ENCODE results near the gene CIRBP.

CIRBP gene

GRCh38 chr19:1269478-1270212 lies 513 bp downstream of the CIRBP start:
- DNase-seq: no peak

GRCh38 chr19:1270213-1270853 lies 1.2 kb downstream of the CIRBP start:
- no peak for DNase-seq

- no peak for DNase-seq
These were observed 1.9 kb downstream of the CIRBP start for GRCh38 chr19:1270854-1271527.

GRCh38 chr19:1271528-1272422 lies 2.6 kb downstream of the CIRBP start:
- no peak for DNase-seq

- DNase-seq: no peak
These were observed 3.5 kb downstream of the CIRBP start for GRCh38 chr19:1272423-1273262.

- DNase-seq: no peak
These were observed 4.3 kb downstream of the CIRBP start for GRCh38 chr19:1273263-1274041.

- no peak for DNase-seq
These were observed 5.1 kb downstream of the CIRBP start for GRCh38 chr19:1274081-1274851.

GRCh38 chr19:1274852-1275259 lies 5.7 kb downstream of the CIRBP start:
- DNase-seq: no peak

- peak; percentile 69 for DNase-seq
These were observed 6.3 kb downstream of the CIRBP start, which contains the start of gene FAM174C for GRCh38 chr19:1275260-1275975. FAM174C (plus strand) TSS chr19:1275530; CDS start chr19:1275550, 20 bp downstream.

GRCh38 chr19:1275976-1276627 lies 7.0 kb downstream of the CIRBP start:
- no peak for DNase-seq

- no peak for DNase-seq
These were observed 7.5 kb downstream of the CIRBP start for GRCh38 chr19:1276628-1277022.

GRCh38 chr19:1277061-1277460 lies 7.9 kb downstream of the CIRBP start:
- no peak for DNase-seq

- no peak for DNase-seq
These were observed 8.9 kb downstream of the CIRBP start for GRCh38 chr19:1278074-1278473.

GRCh38 chr19:1278713-1279660 lies 9.9 kb downstream of the CIRBP start:
- no peak for DNase-seq

GRCh38 chr19:1279782-1280341 lies 10.7 kb downstream of the CIRBP start:
- DNase-seq: no peak

GRCh38 chr19:1280636-1281568 lies 11.8 kb downstream of the CIRBP start:
- no peak for DNase-seq

Measured in NCI-H748 treated with DMSO at 0.1 percent for 48 hours (cell line).